Fibroblast of peridontal ligament (primary cell): ENCODE data around the gene OVAAL.

Experiments used
- DNase-seq: peaks from one replicate; pipeline ENCODE4 v3.0.0-alpha.2; 2010; ENCODE audit errors: extremely low read depth

OVAAL gene

GRCh38 chr1:180558664-180559063 is at the start of gene OVAAL:
TSS of gene OVAAL (plus strand) at chr1:180558964.
- no peak for DNase-seq

DNA sequence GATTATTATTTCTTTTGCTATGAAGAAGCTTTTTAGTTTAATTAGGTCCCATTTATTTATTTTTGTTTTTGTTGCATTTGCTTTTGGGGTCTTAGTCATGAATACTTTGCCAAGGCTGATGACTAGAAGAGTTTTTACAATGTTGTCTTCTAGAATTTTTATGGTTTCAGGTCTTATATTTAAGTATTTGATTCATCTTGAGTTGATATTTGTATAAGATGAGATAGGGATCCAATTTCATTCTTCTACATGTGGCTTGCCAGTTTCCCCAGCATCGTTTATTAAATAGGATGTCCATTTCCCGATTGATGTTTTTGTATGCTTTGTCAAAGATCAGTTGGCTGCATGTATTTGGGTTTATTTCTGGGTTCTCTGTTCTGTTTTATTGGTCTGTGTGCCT is 47.9 kb upstream of the OVAAL start:
- DNase-seq, result no peak

- DNase-seq, result no peak
These were observed 45.2 kb upstream of the OVAAL start for GRCh38 chr1:180513531-180513930.

DNA sequence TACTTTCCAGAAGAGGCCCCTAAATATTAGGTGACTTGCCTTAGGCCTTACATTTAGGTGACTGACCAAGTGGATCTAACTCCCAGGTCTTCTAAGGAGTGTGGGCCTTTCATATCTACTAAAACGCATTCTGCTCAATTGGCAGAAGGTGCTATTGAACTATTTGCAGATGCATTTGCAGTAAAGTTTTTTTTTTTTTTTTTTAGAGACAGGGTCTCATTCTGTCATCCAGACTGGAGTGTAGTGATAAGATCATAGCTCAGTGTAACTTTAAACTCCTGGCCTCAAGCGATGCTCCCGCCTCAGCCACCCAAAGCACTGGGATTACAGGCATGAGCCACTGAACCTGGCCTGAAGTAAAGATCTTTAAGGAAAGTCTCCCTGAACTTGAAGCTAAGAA is 43.4 kb upstream of the OVAAL start:
- DNase-seq, result no peak

DNA sequence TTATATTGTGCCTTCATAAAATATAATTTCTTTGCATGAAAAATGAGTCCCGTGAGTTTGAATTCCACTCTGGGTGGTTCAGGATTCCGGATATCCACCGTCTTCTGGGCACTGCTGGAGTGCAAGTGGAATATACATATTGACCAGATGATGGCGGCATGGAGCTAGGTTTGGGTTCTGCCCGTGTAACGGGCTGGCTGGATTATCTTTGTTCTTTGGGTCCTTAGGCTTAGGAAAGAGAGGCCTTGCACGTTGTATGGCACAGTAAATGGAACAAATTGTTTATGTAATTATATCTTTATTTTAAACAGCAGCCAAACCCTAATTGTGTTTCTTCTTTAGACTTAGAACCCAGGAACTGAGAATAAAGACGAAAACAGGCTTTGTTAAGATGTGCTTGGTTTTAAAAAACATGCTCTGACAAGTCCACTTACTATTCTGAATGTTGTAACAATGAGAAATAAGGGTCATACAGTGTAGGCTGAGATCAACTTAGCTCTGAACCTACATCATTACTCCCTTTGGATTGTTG is 42.8 kb upstream of the OVAAL start:
- peak; percentile 94 for DNase-seq

DNA sequence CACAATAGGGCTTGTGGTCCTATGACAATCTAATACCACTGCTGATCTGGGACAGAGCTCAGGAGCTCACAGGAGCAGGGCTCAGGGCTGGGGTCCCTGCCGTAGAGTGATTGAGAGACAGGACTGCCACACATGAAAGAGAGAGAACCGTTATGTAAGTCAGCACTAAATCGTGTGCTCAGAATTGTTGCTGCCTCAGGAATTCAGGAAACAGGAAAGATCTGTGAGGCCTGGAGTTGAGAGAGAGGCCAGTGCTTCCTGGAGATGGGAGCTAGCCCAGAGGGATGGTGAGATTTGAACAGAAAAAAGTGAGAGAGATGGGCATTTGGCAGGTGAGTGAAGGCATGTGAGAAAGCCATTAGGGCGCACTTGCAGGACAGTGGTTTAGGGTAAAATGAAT is 38.9 kb upstream of the OVAAL start:
- DNase-seq, result no peak

GRCh38 chr1:180521474-180522212 is 37.1 kb upstream of the OVAAL start:
- DNase-seq, result peak; percentile 37

- DNase-seq, result no peak
These were observed 36.6 kb upstream of the OVAAL start for GRCh38 chr1:180522213-180522515.

- no peak for DNase-seq
These were observed 34.4 kb upstream of the OVAAL start for GRCh38 chr1:180524160-180524914.

- DNase-seq, result no peak
These were observed 33.6 kb upstream of the OVAAL start for GRCh38 chr1:180524915-180525714.

GRCh38 chr1:180525715-180526039 is 33.1 kb upstream of the OVAAL start:
- DNase-seq, result no peak

DNA sequence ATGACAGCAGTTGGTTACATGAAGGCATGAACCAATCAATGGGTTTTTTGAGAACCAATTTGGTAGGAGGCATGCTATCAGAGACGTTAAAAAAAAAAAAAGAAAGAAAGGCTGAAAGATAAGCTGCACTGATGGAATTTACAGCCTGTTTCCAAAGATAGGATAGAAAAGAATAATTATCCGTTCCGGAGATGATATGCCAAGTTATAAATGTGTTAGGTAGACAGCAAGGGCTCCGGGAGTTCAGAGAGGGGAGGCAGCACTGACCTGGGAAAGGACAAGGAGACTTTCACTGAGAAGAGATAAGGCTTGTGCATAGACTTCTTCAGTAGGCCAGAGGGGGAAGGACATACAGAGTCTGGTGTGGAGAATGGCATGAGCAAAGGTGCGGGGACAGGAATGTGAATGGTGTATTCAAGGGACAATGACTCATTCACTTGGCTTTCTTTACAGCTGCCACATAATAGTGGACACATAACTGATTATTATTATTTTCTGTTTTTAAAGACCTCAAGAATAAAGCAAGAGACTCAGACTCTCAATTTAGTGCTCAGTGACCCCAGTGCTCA is 31.6 kb upstream of the OVAAL start:
- DNase-seq, result no peak

DNA sequence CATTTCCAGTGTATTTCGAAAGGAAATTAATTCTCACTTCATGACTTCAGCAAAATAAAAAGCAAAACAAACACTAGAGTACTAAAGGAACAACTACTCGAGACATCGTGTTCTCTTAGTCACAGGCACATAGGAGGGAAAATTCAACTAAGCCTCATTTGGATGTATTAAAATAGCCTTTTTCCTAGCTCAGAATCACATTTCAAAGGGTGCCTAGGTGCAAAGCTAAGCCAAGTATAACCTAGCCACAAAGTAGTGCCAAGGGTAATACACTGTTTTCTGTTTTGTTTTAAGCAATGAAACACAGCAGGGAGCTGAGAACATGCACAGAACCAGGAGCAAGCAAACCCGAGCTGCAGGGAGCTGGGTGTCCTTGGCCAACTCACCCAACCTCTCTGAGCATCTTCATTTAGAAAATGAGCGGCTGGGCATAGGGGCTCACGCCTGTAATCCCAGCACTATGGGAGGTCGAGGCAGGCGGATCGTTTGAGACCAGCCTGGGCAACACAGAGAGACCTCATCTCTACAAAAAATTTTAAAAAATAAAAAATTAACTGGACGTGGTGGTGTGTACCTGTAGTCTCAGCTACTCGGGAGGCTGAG is 29.8 kb upstream of the OVAAL start:
- DNase-seq, result no peak

DNA sequence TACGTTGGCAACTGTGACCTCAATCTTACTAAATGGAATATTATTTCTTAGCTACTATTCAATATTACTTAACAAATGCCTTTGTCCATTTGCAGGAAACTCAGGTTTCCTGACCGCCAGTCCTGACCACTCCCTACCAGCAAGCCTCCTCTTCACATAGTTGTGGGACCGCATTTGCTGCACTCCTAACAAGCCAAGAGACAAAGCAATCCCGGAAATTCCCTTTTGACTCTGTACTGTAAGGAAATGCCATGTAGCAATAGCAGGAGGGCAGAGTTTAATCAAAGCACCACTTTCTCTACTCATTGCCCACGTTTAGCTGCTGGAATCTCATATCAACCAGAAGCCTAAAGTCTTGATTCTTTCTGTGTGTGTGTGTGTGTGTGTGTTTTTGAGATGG is 28.3 kb upstream of the OVAAL start:
- peak; percentile 87 for DNase-seq

- no peak for DNase-seq
These were observed 25.9 kb upstream of the OVAAL start for GRCh38 chr1:180532854-180533253.

- peak; percentile 69 for DNase-seq
These were observed 25.3 kb upstream of the OVAAL start for GRCh38 chr1:180533266-180533987.

DNA sequence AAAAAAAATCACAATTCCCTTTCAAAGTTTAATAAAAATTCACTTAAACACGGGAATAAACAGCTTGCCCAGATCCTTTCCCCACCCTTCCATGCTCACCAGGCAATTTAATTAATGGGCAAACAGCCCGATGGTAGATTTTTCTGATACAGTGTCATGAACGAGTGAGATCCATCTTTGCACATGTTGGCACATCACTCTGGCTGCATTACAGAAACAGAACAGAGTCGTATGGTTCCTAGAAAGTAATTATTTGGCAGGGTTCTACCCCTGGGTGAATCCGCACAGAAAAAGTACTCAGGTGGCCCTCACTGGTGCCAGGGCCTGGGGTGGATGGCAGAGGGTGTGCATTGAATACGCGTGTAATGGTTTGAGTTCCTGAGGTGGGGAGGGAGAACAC is 24.6 kb upstream of the OVAAL start:
- no peak for DNase-seq

GRCh38 chr1:180535418-180535999 is 23.3 kb upstream of the OVAAL start:
- DNase-seq, result no peak

GRCh38 chr1:180536821-180537372 is 21.9 kb upstream of the OVAAL start:
- DNase-seq, result no peak

DNA sequence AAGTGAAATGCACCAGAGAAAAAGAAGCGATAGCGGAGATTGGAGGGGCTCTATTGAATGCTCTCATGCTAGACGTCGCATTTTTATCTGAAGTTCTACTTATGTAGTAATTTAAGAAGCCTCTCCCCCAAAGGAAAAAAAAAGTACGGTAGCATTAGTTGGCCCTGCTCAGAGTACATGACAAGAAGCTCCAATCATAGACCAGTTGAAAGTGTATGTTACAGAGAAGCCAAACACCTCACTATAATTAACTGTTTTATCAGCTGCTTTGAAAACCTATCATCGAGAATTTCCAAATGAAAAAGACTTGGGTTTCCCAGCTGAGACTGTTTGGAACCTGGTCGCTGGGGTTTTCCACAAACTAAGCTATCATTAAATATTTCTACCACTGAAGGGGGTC is 19.6 kb upstream of the OVAAL start:
- no peak for DNase-seq
